RWPE1 (cell line): ENCODE data around the gene FNBP1L.
A peak's percentile ranks its signal among the peaks of the same experiment; 100 is the strongest.

Experiments
- CTCF ChIA-PET: fragments of 350-600 bp; sonication (Branson Sonifier 250); formaldehyde crosslinking; extraction: SDS; loops from one replicate; lab custom pipeline; 2021; lab: Yijun Ruan, JAX
- POLR2A ChIA-PET: fragments of 400-600 bp; formaldehyde crosslinking; extraction: SDS; loops from one replicate; lab custom pipeline; 2020; ENCODE audit warnings: antibody characterized with exemption; ENCODE audit not compliant: low non-redundant PET; lab: Yijun Ruan, JAX
- DNase-seq: peaks from one replicate; pipeline ENCODE4 v3.0.0; 2012; ENCODE audit warnings: low spot score
- H3K27ac ChIP-seq: fragments of 450-650 bp; 2 replicates; pipeline ENCODE4 v1.5.1; 2017
- TF ChIP-seq, protein P1 (sequence below): fragments of 450-650 bp; conservative IDR thresholded peaks from 2 replicates; pipeline ENCODE4 v1.5.1; 2017; ENCODE audit warnings: low read depth, mild to moderate bottlenecking

Gene FNBP1L

GRCh38 chr1:93447481-93448291 lies at the start of gene FNBP1L:
FNBP1L (plus strand) TSS chr1:93448118; CDS start chr1:93448282, 164 bp downstream.
- peak; percentile 87 for DNase-seq
- TF ChIP-seq, protein P1, sequence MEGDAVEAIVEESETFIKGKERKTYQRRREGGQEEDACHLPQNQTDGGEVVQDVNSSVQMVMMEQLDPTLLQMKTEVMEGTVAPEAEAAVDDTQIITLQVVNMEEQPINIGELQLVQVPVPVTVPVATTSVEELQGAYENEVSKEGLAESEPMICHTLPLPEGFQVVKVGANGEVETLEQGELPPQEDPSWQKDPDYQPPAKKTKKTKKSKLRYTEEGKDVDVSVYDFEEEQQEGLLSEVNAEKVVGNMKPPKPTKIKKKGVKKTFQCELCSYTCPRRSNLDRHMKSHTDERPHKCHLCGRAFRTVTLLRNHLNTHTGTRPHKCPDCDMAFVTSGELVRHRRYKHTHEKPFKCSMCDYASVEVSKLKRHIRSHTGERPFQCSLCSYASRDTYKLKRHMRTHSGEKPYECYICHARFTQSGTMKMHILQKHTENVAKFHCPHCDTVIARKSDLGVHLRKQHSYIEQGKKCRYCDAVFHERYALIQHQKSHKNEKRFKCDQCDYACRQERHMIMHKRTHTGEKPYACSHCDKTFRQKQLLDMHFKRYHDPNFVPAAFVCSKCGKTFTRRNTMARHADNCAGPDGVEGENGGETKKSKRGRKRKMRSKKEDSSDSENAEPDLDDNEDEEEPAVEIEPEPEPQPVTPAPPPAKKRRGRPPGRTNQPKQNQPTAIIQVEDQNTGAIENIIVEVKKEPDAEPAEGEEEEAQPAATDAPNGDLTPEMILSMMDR: no peak
- ChIA-PET CTCF (interaction anchor here (0.6 to 1.5 kb wide), 5 partner anchors 109 to 399 kb away, joined by 3 to 6 read pairs (median 4); no protein-coding TSS in a partner anchor), POLR2A (no interaction called here)
- H3K27ac ChIP-seq: peak within 1 kb of the TSS; percentile 91

DNA sequence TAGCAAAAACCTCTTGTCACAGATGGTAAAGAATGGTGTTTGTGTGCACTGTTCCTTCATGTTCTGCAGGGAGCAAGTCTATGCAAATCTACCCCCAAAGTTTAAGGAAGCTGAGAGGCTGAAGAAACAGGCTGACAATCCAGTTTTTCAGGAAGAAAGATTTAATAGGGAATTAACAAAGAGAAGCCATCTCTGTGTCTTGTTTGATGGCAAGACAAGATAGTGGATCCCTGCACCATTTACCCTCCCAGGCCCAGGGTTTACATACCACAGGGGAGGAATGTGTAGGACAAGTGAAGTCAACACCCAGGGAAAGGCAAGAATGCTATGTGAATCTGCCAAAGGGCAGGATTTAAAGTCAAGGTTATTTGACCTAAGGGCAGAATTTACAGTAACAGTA lies 48.1 kb upstream of the FNBP1L start:
- peak; percentile 6 for DNase-seq
- POLR2A ChIA-PET: no interaction called here
- H3K27ac ChIP-seq: no peak overlapping the region
- TF ChIP-seq, protein P1: no peak
- CTCF ChIA-PET: interaction anchor here (0.6 kb wide), 3 partner anchors 22 to 1369 kb away, joined by 3 to 4 read pairs (median 3); no protein-coding TSS in a partner anchor

DNA sequence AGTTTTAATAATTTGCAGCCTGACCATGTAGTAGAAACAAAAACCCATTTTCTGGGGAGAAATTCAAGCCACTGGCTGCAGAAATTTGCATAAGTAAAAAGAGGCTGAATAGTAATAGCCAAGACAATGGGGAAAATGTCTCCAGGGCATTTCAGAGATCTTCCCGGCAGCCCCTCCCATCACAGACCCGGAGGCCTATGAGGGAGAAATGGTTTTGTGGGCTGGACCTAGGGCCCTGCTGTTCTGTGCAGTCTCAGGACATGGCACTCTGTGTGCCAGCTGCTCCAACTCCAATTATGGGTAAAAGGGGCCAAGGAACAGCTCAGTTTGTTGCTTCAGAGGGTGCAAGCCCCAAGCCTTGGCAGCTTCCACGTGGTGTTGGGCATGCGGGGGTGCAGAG lies 39.7 kb upstream of the FNBP1L start:
- POLR2A ChIA-PET: no interaction called here
- TF ChIP-seq, protein P1: no peak
- no peak for DNase-seq
- CTCF ChIA-PET: interaction anchor here (0.6 kb wide), 1 partner anchor 39 kb away, joined by 3 read pairs; no protein-coding TSS in a partner anchor
- H3K27ac ChIP-seq: no peak overlapping the region

DNA sequence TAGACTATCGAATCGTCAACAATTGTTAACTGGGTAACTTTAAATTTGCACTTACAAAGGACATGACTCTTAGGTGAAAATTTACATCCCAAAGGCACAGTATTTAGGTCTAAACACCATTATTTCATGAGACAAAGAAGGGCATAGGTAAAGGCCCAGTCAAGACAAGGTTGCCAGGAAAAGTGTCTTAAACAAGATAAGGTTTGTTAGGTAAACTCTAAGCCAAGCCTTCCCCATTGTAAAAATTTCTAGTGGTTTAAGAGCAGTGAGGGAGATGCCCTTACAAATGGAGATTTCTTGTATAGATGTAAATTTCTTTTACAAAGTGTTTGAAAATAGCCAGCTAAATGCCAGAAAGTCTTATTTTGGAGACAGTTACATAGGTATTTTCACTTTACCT lies 36.9 kb upstream of the FNBP1L start:
- TF ChIP-seq, protein P1: no peak
- ChIA-PET POLR2A (no interaction called here), CTCF (no interaction called here)
- DNase-seq: no peak
- no peak overlapping the region for H3K27ac ChIP-seq

- ChIA-PET POLR2A (no interaction called here), CTCF (no interaction called here)
- no peak for DNase-seq
- TF ChIP-seq, protein P1: no peak
- no peak overlapping the region for H3K27ac ChIP-seq
Observed at GRCh38 chr1:93414749-93415148, 33.2 kb upstream of the FNBP1L start.

- H3K27ac ChIP-seq: no peak overlapping the region
- no peak for DNase-seq
- ChIA-PET CTCF (no interaction called here), POLR2A (no interaction called here)
- TF ChIP-seq, protein P1: no peak
Observed at GRCh38 chr1:93415296-93415695, 32.6 kb upstream of the FNBP1L start.
